Measurements from ENCODE around the gene TP53TG5.

TP53TG5 gene

GRCh38 chr20:45378191-45378590 lies at the start of gene TP53TG5:
TSS of gene TP53TG5 (minus strand) at chr20:45378325. CDS start at chr20:45378236, 89 bp downstream.
- no peak for DNase-seq

- no peak for DNase-seq
These were observed 49.4 kb upstream of the TP53TG5 start for GRCh38 chr20:45427236-45428149.

GRCh38 chr20:45426320-45427016 lies 48.3 kb upstream of the TP53TG5 start:
- DNase-seq = no peak

GRCh38 chr20:45425561-45425960 lies 47.4 kb upstream of the TP53TG5 start:
- no peak for DNase-seq

GRCh38 chr20:45423700-45424099 lies 45.6 kb upstream of the TP53TG5 start:
- DNase-seq = no peak

GRCh38 chr20:45420125-45420524 lies 42.0 kb upstream of the TP53TG5 start:
- no peak for DNase-seq

GRCh38 chr20:45419188-45420091 lies 41.3 kb upstream of the TP53TG5 start:
- no peak for DNase-seq

- DNase-seq = no peak
These were observed 38.8 kb upstream of the TP53TG5 start for GRCh38 chr20:45416917-45417316.

- peak; percentile 92 for DNase-seq
These were observed 37.9 kb upstream of the TP53TG5 start, which contains the start of gene PIGT for GRCh38 chr20:45415822-45416637. TSS of gene PIGT (plus strand) at chr20:45416141. CDS start at chr20:45416157, 16 bp downstream.

GRCh38 chr20:45413479-45413878 lies 35.4 kb upstream of the TP53TG5 start:
- no peak for DNase-seq

- no peak for DNase-seq
These were observed 34.5 kb upstream of the TP53TG5 start for GRCh38 chr20:45412653-45413052.

- DNase-seq = no peak
These were observed 32.8 kb upstream of the TP53TG5 start for GRCh38 chr20:45410887-45411286.

- DNase-seq = no peak
These were observed 31.6 kb upstream of the TP53TG5 start for GRCh38 chr20:45409521-45410272.

GRCh38 chr20:45408646-45409213 lies 30.6 kb upstream of the TP53TG5 start:
- no peak for DNase-seq

- DNase-seq = no peak
These were observed 29.9 kb upstream of the TP53TG5 start, which contains the start of gene DBNDD2 for GRCh38 chr20:45407783-45408645. TSS of gene DBNDD2 (plus strand) at chr20:45408289. CDS start at chr20:45408468, 179 bp downstream.

- DNase-seq = peak; percentile 37
These were observed 29.1 kb upstream of the TP53TG5 start for GRCh38 chr20:45407067-45407745.

GRCh38 chr20:45406260-45407066 lies 28.3 kb upstream of the TP53TG5 start:
- peak; percentile 37 for DNase-seq
